HEK293 (cell line): ENCODE results near the gene CIAO2B.

Source experiments
- BCL11B ChIP-seq: fragments of 450-650 bp; formaldehyde crosslinking; IDR thresholded peaks from 2 replicates; pipeline ENCODE4 v1.5.1; 2016; ENCODE audit warnings: low read depth, missing biosample characterization, missing genetic modification characterization
- GLIS1 ChIP-seq: fragments of 450-650 bp; formaldehyde crosslinking; IDR thresholded peaks from 2 replicates; pipeline ENCODE4 v1.5.1; 2016; ENCODE audit warnings: missing biosample characterization, missing genetic modification characterization
- KLF16 ChIP-seq: fragments of 450-650 bp; formaldehyde crosslinking; IDR thresholded peaks from 2 replicates; pipeline ENCODE4 v1.5.1; 2017; ENCODE audit warnings: missing biosample characterization, missing genetic modification characterization
- KLF7 ChIP-seq: fragments of 450-650 bp; formaldehyde crosslinking; IDR thresholded peaks from 2 replicates; pipeline ENCODE4 v1.5.1; 2016; ENCODE audit warnings: missing biosample characterization, missing genetic modification characterization, borderline replicate concordance
- PRDM6 ChIP-seq: fragments of 450-650 bp; formaldehyde crosslinking; IDR thresholded peaks from 2 replicates; pipeline ENCODE4 v1.5.1; 2017; ENCODE audit warnings: missing biosample characterization, missing genetic modification characterization
- RBAK ChIP-seq: fragments of 450-650 bp; formaldehyde crosslinking; IDR thresholded peaks from 2 replicates; pipeline ENCODE4 v1.5.1; 2016; ENCODE audit warnings: missing biosample characterization, missing genetic modification characterization
- SCRT1 ChIP-seq: fragments of 450-650 bp; formaldehyde crosslinking; IDR thresholded peaks from 2 replicates; pipeline ENCODE4 v1.5.1; 2016; ENCODE audit warnings: missing biosample characterization, missing genetic modification characterization, borderline replicate concordance
- SP7 ChIP-seq: fragments of 450-650 bp; formaldehyde crosslinking; IDR thresholded peaks from 2 replicates; pipeline ENCODE4 v1.5.1; 2016; ENCODE audit warnings: missing biosample characterization, missing genetic modification characterization
- YY2 ChIP-seq: fragments of 450-650 bp; formaldehyde crosslinking; IDR thresholded peaks from 2 replicates; pipeline ENCODE4 v1.5.1; 2016; ENCODE audit warnings: missing biosample characterization, missing genetic modification characterization
- ZBTB6 ChIP-seq: fragments of 450-650 bp; formaldehyde crosslinking; IDR thresholded peaks from 2 replicates; pipeline ENCODE4 v1.5.1; 2017; ENCODE audit warnings: missing biosample characterization, missing genetic modification characterization
- ZBTB8A ChIP-seq: fragments of 450-650 bp; formaldehyde crosslinking; IDR thresholded peaks from 2 replicates; pipeline ENCODE4 v1.5.1; 2016; ENCODE audit warnings: missing biosample characterization, missing genetic modification characterization
- ZFP3 ChIP-seq: fragments of 450-650 bp; formaldehyde crosslinking; IDR thresholded peaks from 2 replicates; pipeline ENCODE4 v1.5.1; 2016; ENCODE audit warnings: low read depth, missing biosample characterization, missing genetic modification characterization
- ZFP41 ChIP-seq: fragments of 450-650 bp; formaldehyde crosslinking; IDR thresholded peaks from 2 replicates; pipeline ENCODE4 v1.5.1; 2016; ENCODE audit warnings: missing biosample characterization, missing genetic modification characterization, borderline replicate concordance
- ZNF324 ChIP-seq: fragments of 450-650 bp; formaldehyde crosslinking; IDR thresholded peaks from 2 replicates; pipeline ENCODE4 v1.5.1; 2016; ENCODE audit warnings: missing biosample characterization, missing genetic modification characterization
- ZNF354C ChIP-seq: fragments of 450-650 bp; formaldehyde crosslinking; IDR thresholded peaks from 2 replicates; pipeline ENCODE4 v1.5.1; 2016; ENCODE audit warnings: missing biosample characterization, missing genetic modification characterization, low read depth, borderline replicate concordance
- ZNF398 ChIP-seq: fragments of 450-650 bp; formaldehyde crosslinking; IDR thresholded peaks from 2 replicates; pipeline ENCODE4 v1.5.1; 2017; ENCODE audit warnings: missing biosample characterization, missing genetic modification characterization
- ZNF416 ChIP-seq: fragments of 450-650 bp; formaldehyde crosslinking; IDR thresholded peaks from 2 replicates; pipeline ENCODE4 v1.5.1; 2016; ENCODE audit warnings: missing biosample characterization, missing genetic modification characterization
- ZNF423 ChIP-seq: fragments of 450-650 bp; formaldehyde crosslinking; IDR thresholded peaks from 2 replicates; pipeline ENCODE4 v1.5.1; 2016; ENCODE audit warnings: missing biosample characterization, missing genetic modification characterization
- ZNF514 ChIP-seq: fragments of 450-650 bp; formaldehyde crosslinking; IDR thresholded peaks from 2 replicates; pipeline ENCODE4 v1.5.1; 2016; ENCODE audit warnings: missing biosample characterization, missing genetic modification characterization
- ZNF518A ChIP-seq: fragments of 450-650 bp; formaldehyde crosslinking; conservative IDR thresholded peaks from 2 replicates; pipeline ENCODE4 v1.5.1; 2016; ENCODE audit warnings: low read depth, missing biosample characterization, missing genetic modification characterization
- ZNF558 ChIP-seq: fragments of 450-650 bp; formaldehyde crosslinking; IDR thresholded peaks from 2 replicates; pipeline ENCODE4 v1.5.1; 2016; ENCODE audit warnings: missing biosample characterization, missing genetic modification characterization
- ZNF600 ChIP-seq: fragments of 450-650 bp; formaldehyde crosslinking; IDR thresholded peaks from 2 replicates; pipeline ENCODE4 v1.5.1; 2016; ENCODE audit warnings: missing biosample characterization, missing genetic modification characterization
- ZNF639 ChIP-seq: fragments of 450-650 bp; formaldehyde crosslinking; IDR thresholded peaks from 2 replicates; pipeline ENCODE4 v1.5.1; 2016; ENCODE audit warnings: missing biosample characterization, missing genetic modification characterization
- ZNF704 ChIP-seq: fragments of 450-650 bp; formaldehyde crosslinking; IDR thresholded peaks from 2 replicates; pipeline ENCODE4 v1.5.1; 2016; ENCODE audit warnings: missing biosample characterization, missing genetic modification characterization
- ZNF777 ChIP-seq: fragments of 450-650 bp; formaldehyde crosslinking; IDR thresholded peaks from 2 replicates; pipeline ENCODE4 v1.5.1; 2017; ENCODE audit warnings: missing biosample characterization, missing genetic modification characterization, borderline replicate concordance
- ZNF837 ChIP-seq: fragments of 450-650 bp; formaldehyde crosslinking; IDR thresholded peaks from 2 replicates; pipeline ENCODE4 v1.5.1; 2016; ENCODE audit warnings: missing biosample characterization, missing genetic modification characterization
- ZNF843 ChIP-seq: fragments of 450-650 bp; formaldehyde crosslinking; IDR thresholded peaks from 2 replicates; pipeline ENCODE4 v1.5.1; 2016; ENCODE audit warnings: missing biosample characterization, missing genetic modification characterization
- ZSCAN30 ChIP-seq: fragments of 450-650 bp; IDR thresholded peaks from 2 replicates; pipeline ENCODE4 v1.5.1; 2018; ENCODE audit warnings: missing biosample characterization, mild to moderate bottlenecking, missing genetic modification characterization, moderate library complexity

CIAO2B gene

GRCh38 chr16:66934138-66934838 lies at the start of gene CIAO2B (continued):
- TF ChIP-seq KLF7 (tag by site-specific recombination) (no peak; the same call in 1 of the 2 replicates), ZNF843 (tag by site-specific recombination) (peak; percentile 69; the same call in 1 of the 2 replicates), ZFP41 (no peak), ZFP3 (tag by site-specific recombination) (no peak), ZBTB6 (no peak; the same call in 1 of the 2 replicates), ZSCAN30 (tag by site-specific recombination) (0 out of 2 replicates have a peak, but pooled peaks have one; percentile 61), YY2 (tag by site-specific recombination) (no peak), ZNF354C (no peak), ZNF837 (tag by site-specific recombination) (no peak), PRDM6 (tag by site-specific recombination) (no peak), SCRT1 (tag by site-specific recombination) (no peak), RBAK (tag by site-specific recombination) (no peak), GLIS1 (peak; percentile 84), ZNF423 (tag by site-specific recombination) (no peak), ZNF600 (tag by site-specific recombination) (peak; percentile 46; the same call in 1 of the 2 replicates), ZNF777 (tag by site-specific recombination) (no peak), BCL11B (no peak), ZNF398 (peak; percentile 73), ZNF558 (tag by site-specific recombination) (no peak), ZBTB8A (0 out of 2 replicates have a peak, but pooled peaks have one; percentile 30), SP7 (tag by site-specific recombination) (peak; percentile 73), ZNF518A (tag by site-specific recombination) (peak; percentile 32; the same call in 1 of the 2 replicates), ZNF639 (tag by site-specific recombination) (no peak), ZNF416 (tag by site-specific recombination) (no peak; the same call in 1 of the 2 replicates), KLF16 (tag by site-specific recombination) (peak; percentile 97), ZNF704 (tag by site-specific recombination) (no peak), ZNF324 (no peak), ZNF514 (no peak)
